OCI-LY1 (cell line): ENCODE data around the gene DPH7.
A peak's percentile ranks its signal among the peaks of the same experiment; 100 is the strongest.

Experiments
- H2AFZ ChIP-seq: fragments of 200-600 bp; sonication (generic), shearing (Covaris generic); 2 replicates; pipeline ENCODE4 v1.6.0; 2014; ENCODE audit warnings: antibody characterized with exemption, mild to moderate bottlenecking, low read length
- H3F3A ChIP-seq: fragments of 200-600 bp; sonication (generic), shearing (Covaris generic); 2 replicates; pipeline ENCODE4 v1.6.0; 2014; ENCODE audit warnings: mild to moderate bottlenecking, antibody characterized with exemption, low read length, moderate library complexity; ENCODE audit not compliant: insufficient read depth
- H3K27ac ChIP-seq: fragments of 200-600 bp; sonication (generic); 2 replicates; pipeline ENCODE4 v1.5.1; 2014; ENCODE audit warnings: low read length, mixed run types, mild to moderate bottlenecking, low read depth; ENCODE audit not compliant: poor library complexity, severe bottlenecking
- H3K27me3 ChIP-seq: fragments of 200-600 bp; sonication (generic); 2 replicates; pipeline ENCODE4 v1.6.0; 2014; ENCODE audit warnings: antibody characterized with exemption, mild to moderate bottlenecking, low read length, moderate library complexity; ENCODE audit not compliant: insufficient read depth
- H3K36me3 ChIP-seq: fragments of 200-600 bp; sonication (generic); 2 replicates; pipeline ENCODE4 v1.6.1; 2014; ENCODE audit warnings: mild to moderate bottlenecking, antibody characterized with exemption, low read length, moderate library complexity, mixed read lengths; ENCODE audit not compliant: insufficient read depth
- H3K4me1 ChIP-seq: fragments of 200-600 bp; sonication (generic); 2 replicates; pipeline ENCODE4 v1.5.1; 2014; ENCODE audit warnings: mild to moderate bottlenecking, low read length, moderate library complexity; ENCODE audit not compliant: insufficient read depth, severe bottlenecking
- H3K4me2 ChIP-seq: fragments of 200-600 bp; sonication (generic), shearing (Covaris generic); 2 replicates; pipeline ENCODE4 v1.6.1; 2014; ENCODE audit warnings: low read length
- H3K4me3 ChIP-seq: fragments of 200-600 bp; sonication (generic); 2 replicates; pipeline ENCODE4 v1.5.1; 2014; ENCODE audit warnings: low read length, low read depth, mild to moderate bottlenecking, mixed read lengths; ENCODE audit not compliant: poor library complexity, severe bottlenecking
- H3K79me2 ChIP-seq: fragments of 200-600 bp; shearing (Covaris generic); 2 replicates; pipeline ENCODE4 v1.6.1; 2016; ENCODE audit warnings: mixed run types, low read length, mixed read lengths; ENCODE audit not compliant: insufficient read depth
- H3K9ac ChIP-seq: fragments of 200-600 bp; sonication (generic), shearing (Covaris generic); 2 replicates; pipeline ENCODE4 v1.6.1; 2014; ENCODE audit warnings: mild to moderate bottlenecking, low read length, mixed read lengths
- H3K9me2 ChIP-seq: fragments of 200-600 bp; sonication (generic), shearing (Covaris generic); 2 replicates; pipeline ENCODE4 v1.6.1; 2014; ENCODE audit warnings: low read depth, mild to moderate bottlenecking, low read length, mixed read lengths
- H3K9me3 ChIP-seq: fragments of 200-600 bp; shearing (Covaris generic); 2 replicates; pipeline ENCODE4 v1.6.1; 2014; ENCODE audit warnings: low read length, mixed read lengths
- H4K20me1 ChIP-seq: fragments of 200-600 bp; sonication (generic), shearing (Covaris generic); 2 replicates; pipeline ENCODE4 v1.6.0; 2016; ENCODE audit warnings: mild to moderate bottlenecking, low read length; ENCODE audit not compliant: insufficient read depth
- EZH2 ChIP-seq: fragments of 200-600 bp; sonication (generic), shearing (Covaris generic); IDR thresholded peaks from 2 replicates; pipeline ENCODE4 v1.8.0; 2017; ENCODE audit warnings: borderline replicate concordance, mixed run types, mild to moderate bottlenecking, antibody characterized with exemption, low read length, moderate library complexity, mixed read lengths
- TF ChIP-seq, protein P1 (sequence below): fragments of 200-600 bp; sonication (generic), shearing (Covaris generic); IDR thresholded peaks from 2 replicates; pipeline ENCODE4 v1.5.1; 2017; ENCODE audit warnings: mild to moderate bottlenecking, antibody characterized with exemption, low read length, moderate library complexity, mixed read lengths

Gene DPH7

DNA sequence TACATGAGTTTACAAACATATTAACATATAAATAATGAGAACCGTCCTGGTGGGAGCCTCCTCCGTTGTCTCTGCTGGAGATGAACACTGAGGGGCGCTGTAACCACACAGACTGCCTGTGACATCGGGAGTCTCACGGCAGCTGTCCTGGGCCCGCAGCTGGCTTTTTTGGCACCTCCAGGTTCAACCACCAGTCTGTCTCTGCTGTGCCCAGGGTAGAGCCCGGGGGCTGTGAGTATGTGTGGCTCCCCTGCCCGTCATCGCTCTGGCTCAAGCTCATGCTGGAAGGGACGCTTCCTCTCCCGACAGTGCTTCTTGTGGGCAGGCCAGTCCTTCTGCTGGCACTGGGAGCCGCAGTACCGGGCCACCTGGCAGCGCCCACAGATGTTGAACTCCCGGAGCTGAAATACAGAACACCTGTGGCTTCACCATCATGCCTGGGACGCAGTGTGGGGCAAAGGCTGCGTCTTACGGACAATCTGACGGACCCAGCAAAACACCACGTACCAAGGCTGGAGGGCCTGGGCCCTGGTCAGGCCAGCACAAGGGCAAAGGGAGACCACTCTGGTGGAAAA, 3.6 kb upstream of the DPH7 start:
- Histone ChIP-seq H4K20me1 (no peaks in the 10 kb centered on the region), H3K9me2 (no peaks in the 10 kb centered on the region), H3K27me3 (no peaks in the 10 kb centered on the region), H3K9ac (no peak overlapping the region), H3K4me2 (no peak overlapping the region), H3K79me2 (peaks cover 9% of the 10 kb centered on the region), H3K9me3 (no peaks in the 10 kb centered on the region), H3F3A (no peaks in the 10 kb centered on the region), H3K27ac (no peak overlapping the region), H3K36me3 (peaks cover 65% of the 10 kb centered on the region), H3K4me3 (no peak overlapping the region), H3K4me1 (peaks cover 24% of the 10 kb centered on the region), H2AFZ (no peak overlapping the region)
- TF ChIP-seq EZH2, result no peak
- TF ChIP-seq, protein P1, sequence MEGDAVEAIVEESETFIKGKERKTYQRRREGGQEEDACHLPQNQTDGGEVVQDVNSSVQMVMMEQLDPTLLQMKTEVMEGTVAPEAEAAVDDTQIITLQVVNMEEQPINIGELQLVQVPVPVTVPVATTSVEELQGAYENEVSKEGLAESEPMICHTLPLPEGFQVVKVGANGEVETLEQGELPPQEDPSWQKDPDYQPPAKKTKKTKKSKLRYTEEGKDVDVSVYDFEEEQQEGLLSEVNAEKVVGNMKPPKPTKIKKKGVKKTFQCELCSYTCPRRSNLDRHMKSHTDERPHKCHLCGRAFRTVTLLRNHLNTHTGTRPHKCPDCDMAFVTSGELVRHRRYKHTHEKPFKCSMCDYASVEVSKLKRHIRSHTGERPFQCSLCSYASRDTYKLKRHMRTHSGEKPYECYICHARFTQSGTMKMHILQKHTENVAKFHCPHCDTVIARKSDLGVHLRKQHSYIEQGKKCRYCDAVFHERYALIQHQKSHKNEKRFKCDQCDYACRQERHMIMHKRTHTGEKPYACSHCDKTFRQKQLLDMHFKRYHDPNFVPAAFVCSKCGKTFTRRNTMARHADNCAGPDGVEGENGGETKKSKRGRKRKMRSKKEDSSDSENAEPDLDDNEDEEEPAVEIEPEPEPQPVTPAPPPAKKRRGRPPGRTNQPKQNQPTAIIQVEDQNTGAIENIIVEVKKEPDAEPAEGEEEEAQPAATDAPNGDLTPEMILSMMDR, result peak; percentile 75

DNA sequence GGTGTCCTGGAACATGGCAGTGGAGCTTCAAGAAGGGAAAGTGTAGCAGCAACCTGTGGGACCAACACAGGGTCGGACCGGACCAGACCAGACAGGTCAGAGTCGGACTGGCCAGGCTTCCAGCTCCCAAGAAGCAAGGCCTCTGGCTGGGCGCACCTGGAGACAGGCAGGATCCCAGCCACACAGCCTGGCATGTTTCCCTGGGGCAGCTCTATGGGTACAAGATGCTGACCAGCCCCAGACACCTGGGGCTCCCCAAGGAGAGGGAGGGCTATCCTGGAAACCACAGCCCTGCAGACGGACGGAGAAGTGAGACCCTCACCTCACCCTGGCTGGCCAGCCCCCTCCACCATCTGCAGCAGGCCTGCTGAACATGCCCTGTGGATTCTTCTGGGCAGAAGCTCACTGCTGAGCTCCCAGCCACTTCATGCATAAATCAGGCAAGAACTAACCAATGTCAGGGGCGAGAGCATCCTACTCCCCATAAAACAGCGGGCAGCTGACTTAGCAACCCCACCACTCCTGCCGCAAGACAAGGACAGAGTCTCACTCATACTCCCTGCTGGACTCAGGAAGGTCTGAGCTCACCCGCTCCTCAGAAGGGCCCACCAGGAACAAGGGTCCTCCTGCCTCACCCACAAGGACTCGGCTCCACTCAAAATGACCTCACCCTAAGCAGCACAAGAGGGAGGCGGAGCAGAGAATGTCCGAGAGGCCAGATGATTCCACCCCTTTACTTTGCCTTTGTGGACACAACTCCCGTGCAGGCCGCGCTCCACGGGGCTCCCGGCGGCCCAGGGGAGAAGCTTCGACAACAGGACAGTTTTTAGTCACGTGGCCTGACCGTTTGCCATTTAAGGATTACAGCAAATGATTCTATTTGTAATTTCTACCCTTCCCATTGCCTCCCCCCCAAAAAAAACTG, 2.9 kb upstream of the DPH7 start:
- Histone ChIP-seq H3K9ac (no peak overlapping the region), H3K27me3 (no peaks in the 10 kb centered on the region), H3K4me3 (no peak overlapping the region), H3K79me2 (peaks cover 15% of the 10 kb centered on the region), H3K4me2 (no peak overlapping the region), H4K20me1 (no peaks in the 10 kb centered on the region), H3F3A (no peaks in the 10 kb centered on the region), H3K36me3 (peaks cover 58% of the 10 kb centered on the region), H3K4me1 (peaks cover 31% of the 10 kb centered on the region), H2AFZ (no peak overlapping the region), H3K9me3 (no peaks in the 10 kb centered on the region), H3K9me2 (no peaks in the 10 kb centered on the region), H3K27ac (peak overlapping the region; percentile 61)
- TF ChIP-seq EZH2, result no peak
- TF ChIP-seq, protein P1, result no peak

DNA sequence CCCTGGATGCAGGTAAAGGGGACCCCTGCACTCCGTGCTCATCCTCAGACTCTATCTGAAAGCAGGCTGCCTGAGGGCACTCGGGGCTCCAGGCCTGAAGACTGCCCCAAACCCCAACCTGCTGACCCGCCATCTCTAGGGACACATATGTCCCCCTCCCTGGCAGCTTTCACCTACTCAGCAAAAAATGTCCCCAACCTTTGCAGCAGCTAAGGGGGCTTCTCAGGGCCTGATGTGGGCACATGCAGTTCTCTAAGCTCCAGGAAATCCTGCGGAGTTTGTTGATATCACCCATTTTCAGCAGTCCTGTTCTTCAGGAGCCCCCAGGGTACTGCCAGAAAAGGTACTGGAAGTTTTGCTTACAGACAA, 2.2 kb upstream of the DPH7 start:
- no peaks in the 10 kb centered on the region for H3F3A ChIP-seq
- no peak overlapping the region for H3K4me2 ChIP-seq
- no peak overlapping the region for H3K4me3 ChIP-seq
- H3K9me3 ChIP-seq, result no peaks in the 10 kb centered on the region
- H3K36me3 ChIP-seq, result peaks cover 51% of the 10 kb centered on the region
- no peak for TF ChIP-seq EZH2
- TF ChIP-seq, protein P1, result no peak
- H3K4me1 ChIP-seq, result peaks cover 38% of the 10 kb centered on the region
- H2AFZ ChIP-seq, result no peak overlapping the region
- H3K79me2 ChIP-seq, result peaks cover 15% of the 10 kb centered on the region
- H3K27ac ChIP-seq, result peak overlapping the region; percentile 61
- no peaks in the 10 kb centered on the region for H3K9me2 ChIP-seq
- no peak overlapping the region for H3K9ac ChIP-seq
- H3K27me3 ChIP-seq, result no peaks in the 10 kb centered on the region
- no peaks in the 10 kb centered on the region for H4K20me1 ChIP-seq
